ENCODE measurements around the gene CHRNB4. TPM values are rescaled to one million over a fixed set of nuclear protein-coding genes. Genes with fewer than 3 reads are reported as not detected.

CHRNB4 gene
- total and polyA plus RNA-seq, 2 donors (not counting 3 experiments of a cell fraction or from before 2014, with no cell fraction given): 0.08 TPM; not detected in 1

- Histone ChIP-seq H3K4me1 (ENCODE audit: control insufficient read depth, extremely low read depth, insufficient read depth, low read length) (no peaks in the 10 kb centered on the region), H3K4me2 (ENCODE audit: insufficient read depth, low read length) (no peak overlapping the region), H3K79me2 (ENCODE audit: control insufficient read depth, insufficient read depth, low read length) (no peaks in the 10 kb centered on the region), H3K9me3 (replicated peaks; ENCODE audit: control insufficient read depth, insufficient read depth, low read length) (no peaks in the 10 kb centered on the region), H3K27me3 (ENCODE audit: control insufficient read depth in 2 of 2, insufficient read depth in 2 of 2, low read length in 2 of 2) (no peaks in the 10 kb centered on the region), H4K20me1 (replicated peaks; ENCODE audit: control insufficient read depth, extremely low read depth, insufficient read depth, low read length) (no peaks in the 10 kb centered on the region), H3K9ac (replicated peaks; ENCODE audit: extremely low read depth, insufficient read depth, low read length) (no peak overlapping the region), H3K36me3 (ENCODE audit: control insufficient read depth in 2 of 2, extremely low read depth in 1 of 2, insufficient read depth in 2 of 2, low read length in 2 of 2) (no peaks in the 10 kb centered on the region), H3K9me1 (replicated peaks; ENCODE audit: control insufficient read depth, extremely low read depth, insufficient read depth, low read length) (no peaks in the 10 kb centered on the region), H3K4me3 (replicated peaks in 1 of 3; ENCODE audit: insufficient read depth in 1 of 3, low read depth in 1 of 3, low read length in 3 of 3) (no peak overlapping the region), H3K27ac (ENCODE audit: insufficient read depth, low read depth, low read length) (no peak overlapping the region), H2AFZ (ENCODE audit: low read depth, low read length) (no peak overlapping the region)
- intact Hi-C loops (cut with micrococcal nuclease): no loop called here
- POLR2A ChIA-PET: no interaction called here
- CTCF ChIA-PET: no interaction called here
- BruUV-seq (replicated peaks): no TSS peak
- TF ChIP-seq GATA2 (IDR thresholded peaks at IDR 0.05; ENCODE audit: insufficient read depth, insufficient read length, low read depth, low read length) (no peak), POLR2AphosphoS5 (IDR thresholded peaks at IDR 0.05; ENCODE audit: insufficient read depth, low read depth, low read length) (no peak), MAX (IDR thresholded peaks at IDR 0.05; ENCODE audit: insufficient read depth, insufficient read length) (no peak), JUN (IDR thresholded peaks at IDR 0.05; ENCODE audit: borderline replicate concordance, insufficient read depth, insufficient read length, low read depth) (no peak)
- TF ChIP-seq, protein P1, sequence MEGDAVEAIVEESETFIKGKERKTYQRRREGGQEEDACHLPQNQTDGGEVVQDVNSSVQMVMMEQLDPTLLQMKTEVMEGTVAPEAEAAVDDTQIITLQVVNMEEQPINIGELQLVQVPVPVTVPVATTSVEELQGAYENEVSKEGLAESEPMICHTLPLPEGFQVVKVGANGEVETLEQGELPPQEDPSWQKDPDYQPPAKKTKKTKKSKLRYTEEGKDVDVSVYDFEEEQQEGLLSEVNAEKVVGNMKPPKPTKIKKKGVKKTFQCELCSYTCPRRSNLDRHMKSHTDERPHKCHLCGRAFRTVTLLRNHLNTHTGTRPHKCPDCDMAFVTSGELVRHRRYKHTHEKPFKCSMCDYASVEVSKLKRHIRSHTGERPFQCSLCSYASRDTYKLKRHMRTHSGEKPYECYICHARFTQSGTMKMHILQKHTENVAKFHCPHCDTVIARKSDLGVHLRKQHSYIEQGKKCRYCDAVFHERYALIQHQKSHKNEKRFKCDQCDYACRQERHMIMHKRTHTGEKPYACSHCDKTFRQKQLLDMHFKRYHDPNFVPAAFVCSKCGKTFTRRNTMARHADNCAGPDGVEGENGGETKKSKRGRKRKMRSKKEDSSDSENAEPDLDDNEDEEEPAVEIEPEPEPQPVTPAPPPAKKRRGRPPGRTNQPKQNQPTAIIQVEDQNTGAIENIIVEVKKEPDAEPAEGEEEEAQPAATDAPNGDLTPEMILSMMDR (IDR thresholded peaks at IDR 0.05; ENCODE audit: extremely low read depth in 1 of 2, insufficient read depth in 1 of 2, low read depth in 1 of 2, low read length in 2 of 2): no peak
- dilution Hi-C loops (cut with MboI; ENCODE audit: extremely low pct_ligation_motif_present, low sequenced_read_pairs): no loop called here
- FAIRE-seq (no peak), DNase-seq (ENCODE audit: low read depth, low spot score) (no peak)
These were observed 17.8 kb upstream of the CHRNB4 start for GRCh38 chr15:78658823-78659222.

DNA sequence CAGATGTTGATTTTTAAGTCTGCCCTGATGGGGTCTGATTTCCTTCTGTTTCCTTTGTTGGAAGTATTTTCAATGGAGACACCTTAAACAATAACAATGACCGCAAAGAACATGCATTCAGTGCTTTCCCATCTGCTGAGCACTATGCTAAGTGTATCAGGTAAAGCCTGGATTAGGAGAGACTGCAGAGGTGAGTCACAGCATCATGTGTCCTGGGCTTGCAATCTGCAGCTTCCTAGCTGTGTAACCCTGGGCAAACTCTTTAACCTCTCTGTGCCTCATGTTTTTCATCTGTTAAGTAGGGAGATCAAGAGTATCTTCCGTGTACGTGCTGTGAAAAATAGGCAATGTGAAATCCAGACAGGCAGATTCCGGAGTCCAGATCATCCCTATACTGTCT is 13.3 kb upstream of the CHRNB4 start:
- Histone ChIP-seq H3K4me3 (replicated peaks in 1 of 3; ENCODE audit: insufficient read depth in 1 of 3, low read depth in 1 of 3, low read length in 3 of 3) (no peak overlapping the region), H2AFZ (ENCODE audit: low read depth, low read length) (no peak overlapping the region), H3K36me3 (ENCODE audit: control insufficient read depth in 2 of 2, extremely low read depth in 1 of 2, insufficient read depth in 2 of 2, low read length in 2 of 2) (no peaks in the 10 kb centered on the region), H4K20me1 (replicated peaks; ENCODE audit: control insufficient read depth, extremely low read depth, insufficient read depth, low read length) (no peaks in the 10 kb centered on the region), H3K4me1 (ENCODE audit: control insufficient read depth, extremely low read depth, insufficient read depth, low read length) (no peaks in the 10 kb centered on the region), H3K79me2 (ENCODE audit: control insufficient read depth, insufficient read depth, low read length) (no peaks in the 10 kb centered on the region), H3K9ac (replicated peaks; ENCODE audit: extremely low read depth, insufficient read depth, low read length) (no peak overlapping the region), H3K9me3 (replicated peaks; ENCODE audit: control insufficient read depth, insufficient read depth, low read length) (no peaks in the 10 kb centered on the region), H3K9me1 (replicated peaks; ENCODE audit: control insufficient read depth, extremely low read depth, insufficient read depth, low read length) (no peaks in the 10 kb centered on the region), H3K27me3 (ENCODE audit: control insufficient read depth in 2 of 2, insufficient read depth in 2 of 2, low read length in 2 of 2) (no peaks in the 10 kb centered on the region), H3K4me2 (ENCODE audit: insufficient read depth, low read length) (no peak overlapping the region), H3K27ac (ENCODE audit: insufficient read depth, low read depth, low read length) (no peak overlapping the region)
- dilution Hi-C loops (cut with MboI; ENCODE audit: extremely low pct_ligation_motif_present, low sequenced_read_pairs) (no loop called here), intact Hi-C loops (cut with micrococcal nuclease) (no loop called here)
- TF ChIP-seq MAX (IDR thresholded peaks at IDR 0.05; ENCODE audit: insufficient read depth, insufficient read length) (no peak), POLR2A (IDR thresholded peaks at IDR 0.05; ENCODE audit: low read depth, low read length) (no peak), POLR2AphosphoS5 (IDR thresholded peaks at IDR 0.05; ENCODE audit: insufficient read depth, low read depth, low read length) (no peak), GATA2 (IDR thresholded peaks at IDR 0.05; ENCODE audit: insufficient read depth, insufficient read length, low read depth, low read length) (no peak), EZH2 (IDR thresholded peaks at IDR 0.05; ENCODE audit: borderline replicate concordance, low read depth, low read length, severe bottlenecking) (no peak), JUN (IDR thresholded peaks at IDR 0.05; ENCODE audit: borderline replicate concordance, insufficient read depth, insufficient read length, low read depth) (no peak), MYC (IDR thresholded peaks at IDR 0.05; ENCODE audit: low read depth, low read length) (no peak), FOS (IDR thresholded peaks at IDR 0.05; ENCODE audit: borderline replicate concordance, insufficient read depth, low read length) (no peak)
- TF ChIP-seq, protein P1 (IDR thresholded peaks at IDR 0.05; ENCODE audit: extremely low read depth in 1 of 2, insufficient read depth in 1 of 2, low read depth in 1 of 2, low read length in 2 of 2): no peak
- DNase-seq (ENCODE audit: low read depth, low spot score): no peak
- POLR2A ChIA-PET: no interaction called here
- no peak for FAIRE-seq
- CTCF ChIA-PET: no interaction called here
- BruUV-seq (replicated peaks): no TSS peak

Data from endothelial cell of umbilical vein (primary cell).